Progenitor cell of endocrine pancreas (in vitro differentiated cells): ENCODE measurements around the gene WDFY4. TPM values are rescaled to one million over a fixed set of nuclear protein-coding genes. Genes with fewer than 3 reads are reported as not detected.

Experiments
- DNase-seq: peaks from one replicate; pipeline ENCODE4 v3.0.0; 2021; ENCODE audit warnings: low spot score; ENCODE audit not compliant: unreplicated experiment
- H3K27ac Mint-ChIP-seq: 2 replicates; pipeline ENCODE4 v1.8.0; 2021; ENCODE audit warnings: mild to moderate bottlenecking, moderate library complexity, mixed read lengths
- H3K27me3 Mint-ChIP-seq: 2 replicates; pipeline ENCODE4 v1.8.0; 2021; ENCODE audit warnings: mixed read lengths
- H3K36me3 Mint-ChIP-seq: 2 replicates; pipeline ENCODE4 v1.8.0; 2022; ENCODE audit warnings: mixed read lengths; ENCODE audit not compliant: insufficient read depth
- H3K4me1 Mint-ChIP-seq: 2 replicates; pipeline ENCODE4 v1.8.0; 2021; ENCODE audit warnings: low read depth, mixed read lengths
- H3K4me3 Mint-ChIP-seq: 2 replicates; pipeline ENCODE4 v1.8.0; 2021; ENCODE audit warnings: low read depth, mild to moderate bottlenecking, moderate library complexity, mixed read lengths
- H3K9me3 Mint-ChIP-seq: 2 replicates; pipeline ENCODE4 v1.8.0; 2021; ENCODE audit warnings: low read depth, mixed read lengths
- total RNA-seq: library from RNA; stranded (reverse); gene quantifications from 2 replicates; pipeline ENCODE4 v1.2.1, GENCODE V29; 2021
- TF ChIP-seq, protein P1 (sequence below): fragments of 200-600 bp; sonication (generic); IDR thresholded peaks from one replicate; pipeline ENCODE4 v1.5.0; 2021; ENCODE audit warnings: antibody characterized with exemption, mild to moderate bottlenecking; ENCODE audit not compliant: unreplicated experiment

WDFY4 gene
- total RNA-seq, 1 donor from 2014 or later, result 0.07 TPM

DNA sequence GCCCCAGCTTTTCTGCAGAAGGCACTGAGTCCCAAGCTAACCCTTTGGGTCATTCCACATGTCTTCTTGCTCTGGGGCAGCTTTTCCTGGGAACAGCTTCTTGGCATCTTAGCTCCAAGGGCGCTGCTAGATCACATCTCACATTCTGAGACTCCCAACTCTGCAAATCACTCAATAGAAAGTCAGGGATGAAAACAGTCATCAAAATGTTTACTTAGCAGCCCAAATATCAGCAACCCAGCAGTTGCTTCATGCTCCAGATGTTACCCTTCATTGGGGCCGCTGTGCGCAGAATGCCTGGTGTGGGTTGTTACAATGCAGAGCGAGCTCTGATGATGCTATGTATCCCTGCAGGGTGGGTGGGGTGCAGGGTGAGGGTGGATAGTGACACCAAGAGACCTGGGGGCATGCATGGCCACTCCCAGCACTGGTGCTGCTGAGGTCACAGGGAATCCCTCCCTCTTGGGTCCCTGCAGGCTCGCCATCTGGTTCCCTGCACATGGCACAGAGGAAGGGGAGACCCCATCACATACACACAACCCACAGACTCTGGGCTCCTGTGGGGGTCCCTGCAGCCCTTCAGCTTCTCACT is 19.0 kb downstream of the WDFY4 start:
- DNase-seq, result no peak
- H3K9me3 Mint-ChIP-seq, result no peaks in the 10 kb centered on the region

DNA sequence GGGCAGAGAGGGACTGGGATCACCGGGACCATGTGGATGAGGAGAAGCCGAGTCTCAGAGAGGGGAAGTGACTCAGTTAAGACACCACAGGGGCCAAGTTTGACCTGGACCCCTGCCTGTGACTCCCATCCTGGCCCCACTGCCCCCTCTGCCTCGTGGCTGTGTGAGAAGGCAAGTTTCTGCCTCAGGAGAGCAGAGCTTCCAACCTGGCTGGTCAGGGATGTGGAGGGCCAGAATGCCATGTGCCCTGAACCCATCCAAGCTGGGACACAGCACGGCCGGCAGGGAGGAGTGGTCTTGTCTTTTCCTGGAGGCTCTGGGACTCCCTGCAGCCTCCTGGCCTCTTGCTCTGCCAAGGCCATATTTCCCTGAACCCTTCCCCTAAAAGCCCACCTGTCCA is 19.5 kb downstream of the WDFY4 start:
- TF ChIP-seq, protein P1, sequence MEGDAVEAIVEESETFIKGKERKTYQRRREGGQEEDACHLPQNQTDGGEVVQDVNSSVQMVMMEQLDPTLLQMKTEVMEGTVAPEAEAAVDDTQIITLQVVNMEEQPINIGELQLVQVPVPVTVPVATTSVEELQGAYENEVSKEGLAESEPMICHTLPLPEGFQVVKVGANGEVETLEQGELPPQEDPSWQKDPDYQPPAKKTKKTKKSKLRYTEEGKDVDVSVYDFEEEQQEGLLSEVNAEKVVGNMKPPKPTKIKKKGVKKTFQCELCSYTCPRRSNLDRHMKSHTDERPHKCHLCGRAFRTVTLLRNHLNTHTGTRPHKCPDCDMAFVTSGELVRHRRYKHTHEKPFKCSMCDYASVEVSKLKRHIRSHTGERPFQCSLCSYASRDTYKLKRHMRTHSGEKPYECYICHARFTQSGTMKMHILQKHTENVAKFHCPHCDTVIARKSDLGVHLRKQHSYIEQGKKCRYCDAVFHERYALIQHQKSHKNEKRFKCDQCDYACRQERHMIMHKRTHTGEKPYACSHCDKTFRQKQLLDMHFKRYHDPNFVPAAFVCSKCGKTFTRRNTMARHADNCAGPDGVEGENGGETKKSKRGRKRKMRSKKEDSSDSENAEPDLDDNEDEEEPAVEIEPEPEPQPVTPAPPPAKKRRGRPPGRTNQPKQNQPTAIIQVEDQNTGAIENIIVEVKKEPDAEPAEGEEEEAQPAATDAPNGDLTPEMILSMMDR, result no peak
- Mint-ChIP-seq H3K27ac (no peak overlapping the region), H3K4me3 (no peak overlapping the region), H3K36me3 (no peaks in the 10 kb centered on the region), H3K27me3 (peaks cover 30% of the 10 kb centered on the region), H3K4me1 (no peaks in the 10 kb centered on the region), H3K9me3 (no peaks in the 10 kb centered on the region)
- no peak for DNase-seq

More for the DNA sequence above, 19.0 kb downstream of the WDFY4 start:
- Mint-ChIP-seq H3K36me3 (no peaks in the 10 kb centered on the region), H3K4me1 (no peaks in the 10 kb centered on the region), H3K27me3 (peaks cover 35% of the 10 kb centered on the region), H3K4me3 (no peak overlapping the region), H3K27ac (no peak overlapping the region)
- TF ChIP-seq, protein P1, result no peak

DNA sequence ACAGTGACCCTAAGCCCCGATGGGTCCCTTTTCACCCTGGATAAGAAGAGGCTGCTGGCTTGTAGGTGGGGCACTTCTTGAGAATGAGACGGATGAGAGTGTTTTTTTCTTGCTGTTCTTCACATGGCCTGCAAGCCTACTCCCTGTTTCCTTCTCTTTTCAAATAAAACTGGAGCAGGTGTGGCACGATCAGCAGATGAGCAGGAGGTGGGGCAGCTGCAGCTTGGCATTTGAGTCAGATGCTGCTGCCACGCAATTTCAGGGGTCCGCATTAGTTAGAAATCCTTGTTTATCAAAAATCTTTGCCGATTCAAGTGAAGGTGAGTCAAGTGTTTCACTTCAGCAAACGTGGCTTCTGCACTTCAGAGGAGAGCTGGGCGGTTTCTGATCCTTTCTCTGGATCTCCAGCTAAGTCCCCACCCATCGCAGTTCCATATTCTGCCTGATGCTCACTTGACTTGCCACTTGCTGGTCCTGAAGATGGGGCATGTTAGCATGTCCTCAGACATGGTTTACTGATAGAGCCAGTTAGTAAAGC is 20.8 kb downstream of the WDFY4 start:
- no peak overlapping the region for H3K4me3 Mint-ChIP-seq
- H3K36me3 Mint-ChIP-seq, result no peaks in the 10 kb centered on the region
- no peaks in the 10 kb centered on the region for H3K9me3 Mint-ChIP-seq
- no peak for DNase-seq
- TF ChIP-seq, protein P1, result no peak
- H3K27me3 Mint-ChIP-seq, result peaks cover 30% of the 10 kb centered on the region
- H3K27ac Mint-ChIP-seq, result no peak overlapping the region
- no peaks in the 10 kb centered on the region for H3K4me1 Mint-ChIP-seq

DNA sequence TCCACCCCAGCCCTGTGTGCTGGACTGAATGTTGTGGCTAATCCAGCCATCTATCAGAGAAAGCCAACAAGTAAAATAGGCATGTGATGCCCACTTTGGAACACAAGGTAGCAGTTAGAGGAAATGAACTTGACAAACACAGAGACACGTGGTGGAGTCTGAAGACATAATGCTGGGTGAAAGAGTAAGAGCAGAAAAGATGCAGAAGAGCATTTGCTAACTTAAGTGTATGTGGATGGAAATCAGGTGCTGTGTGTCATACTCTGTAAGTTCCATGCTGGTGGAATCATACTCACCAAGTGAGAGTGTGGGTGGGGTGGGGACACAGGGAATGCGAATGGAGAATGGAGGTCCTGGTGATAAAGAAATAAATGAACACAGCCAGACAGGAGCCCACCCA is 22.8 kb downstream of the WDFY4 start:
- no peaks in the 10 kb centered on the region for H3K36me3 Mint-ChIP-seq
- H3K27me3 Mint-ChIP-seq, result peaks cover 27% of the 10 kb centered on the region
- DNase-seq, result no peak
- H3K4me1 Mint-ChIP-seq, result no peaks in the 10 kb centered on the region
- no peak overlapping the region for H3K27ac Mint-ChIP-seq
- no peaks in the 10 kb centered on the region for H3K9me3 Mint-ChIP-seq
- TF ChIP-seq, protein P1, result no peak
- H3K4me3 Mint-ChIP-seq, result no peak overlapping the region

DNA sequence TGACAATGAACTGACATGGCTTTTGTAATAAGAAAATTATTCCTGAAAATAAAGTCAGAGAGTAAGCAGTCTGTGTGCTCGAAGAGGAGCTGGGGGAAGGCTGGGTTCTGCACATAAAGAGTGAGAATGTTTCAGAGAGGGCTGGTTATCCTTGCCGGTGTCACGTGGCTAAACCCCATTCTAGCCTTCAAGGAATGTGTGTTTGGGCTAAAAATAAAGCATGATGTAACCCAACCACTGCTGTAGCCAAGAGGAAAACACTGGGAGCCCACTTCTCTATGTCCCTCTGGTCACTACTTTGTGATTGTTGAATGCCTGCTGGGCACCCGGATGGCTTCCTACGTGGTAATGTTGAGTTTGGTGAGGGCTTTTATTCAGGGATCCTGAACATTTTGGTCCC is 23.5 kb downstream of the WDFY4 start:
- Mint-ChIP-seq H3K4me3 (no peak overlapping the region), H3K36me3 (no peaks in the 10 kb centered on the region), H3K9me3 (no peaks in the 10 kb centered on the region), H3K4me1 (no peaks in the 10 kb centered on the region), H3K27ac (no peak overlapping the region), H3K27me3 (peaks cover 27% of the 10 kb centered on the region)
- no peak for DNase-seq
- TF ChIP-seq, protein P1, result no peak
